Tibial nerve (tissue), 4 donors: ENCODE results near the gene RNF149. TPM values are rescaled to one million over a fixed set of nuclear protein-coding genes. Genes with fewer than 3 reads are reported as not detected.

ENCODE experiments used
- DNase-seq, 2 donors: peaks; one replicate each; pipeline ENCODE4 v3.0.0-alpha.2; 2019; ENCODE audit warnings: low spot score in 2 of 2
- H3K27ac ChIP-seq, 4 donors: fragments of 200-600 bp; sonication (generic) in 3 of 4; one replicate each; pipeline ENCODE4 v1.5.1; 2017 to 2019; ENCODE audit warnings: mild to moderate bottlenecking in 1 of 4
- H3K27me3 ChIP-seq, 2 donors: fragments of 200-600 bp; sonication (generic) in 1 of 2; one replicate each; pipeline versions ENCODE4 v1.5.1 to v1.6.0; 2017 to 2019
- H3K36me3 ChIP-seq, 3 donors: fragments of 200-600 bp; sonication (generic); one replicate each; pipeline ENCODE4 v1.5.1; 2018 to 2019
- H3K4me1 ChIP-seq, 4 donors: fragments of 200-600 bp; sonication (generic) in 3 of 4; one replicate each; pipeline ENCODE4 v1.5.1; 2017 to 2019
- H3K4me3 ChIP-seq, 4 donors: fragments of 200-600 bp; sonication (generic) in 3 of 4; one replicate each; pipeline ENCODE4 v1.5.1; 2017 to 2019; ENCODE audit warnings: mild to moderate bottlenecking in 1 of 4, moderate library complexity in 1 of 4
- H3K9me3 ChIP-seq, 4 donors: fragments of 200-600 bp; sonication (generic) in 3 of 4; one replicate each; pipeline ENCODE4 v1.5.1; 2017 to 2019
- EP300 ChIP-seq, 2 donors: sonication (generic); formaldehyde crosslinking; IDR thresholded peaks; one replicate each; pipeline ENCODE4 v1.6.1; 2017; ENCODE audit warnings: antibody characterized with exemption in 2 of 2, mild to moderate bottlenecking in 1 of 2
- POLR2A ChIP-seq, 2 donors: fragments of 450-650 bp; IDR thresholded peaks; one replicate each; pipeline ENCODE4 v1.6.1; 2017; ENCODE audit warnings: antibody characterized with exemption in 2 of 2, mild to moderate bottlenecking in 2 of 2, moderate library complexity in 2 of 2
- WGBS, 2 donors: methylation state at CpG; one replicate each; pipeline ENCODE4 v1.1.5; 2018; 5-methylcytosine and 5-hydroxymethylcytosine counted together
- total RNA-seq, 4 donors: library from RNA; depleted of rRNA; stranded (reverse); fragments of >200 nt; gene quantifications; one replicate each; pipeline ENCODE4 v1.1.0, GENCODE V29; 2016
- TF ChIP-seq, protein P1 (sequence below), 5 experiments: fragments of 200-600 bp in 3 of 5; fragments of 450-650 bp in 2 of 5; sonication (generic) in 3 of 5; IDR thresholded peaks; one replicate each; pipeline ENCODE4 v1.5.1; 2016 to 2019; ENCODE audit warnings: antibody characterized with exemption in 5 of 5, mild to moderate bottlenecking in 3 of 5, moderate library complexity in 2 of 5

Gene RNF149
- total RNA-seq, 4 donors from 2014 or later: 61.0 to 108 (median 67.3) TPM

GRCh38 chr2:101282980-101283379, 25.5 kb downstream of the RNF149 start:
- Histone ChIP-seq H3K36me3 (peaks cover 3 to 94% (median 11%) of the 10 kb centered on the region in 3 donors), H3K9me3 (no peaks in the 10 kb centered on the region)
- WGBS, 2 donors: 91 to 95% methylated on average over 3 of the region's 3 CpGs

GRCh38 chr2:101281482-101281881, 27.0 kb downstream of the RNF149 start:
- Histone ChIP-seq H3K27me3 (no peaks in the 10 kb centered on the region), H3K27ac (no peak overlapping the region), H3K4me3 (no peak overlapping the region), H3K9me3 (no peaks in the 10 kb centered on the region), H3K36me3 (peaks cover 3 to 93% (median 11%) of the 10 kb centered on the region in 3 donors), H3K4me1 (peaks cover 0 to 13% (median 0%) of the 10 kb centered on the region in 4 donors)
- no peak for TF ChIP-seq POLR2A (IDR thresholded peaks at IDR 0.05)
- TF ChIP-seq, protein P1, sequence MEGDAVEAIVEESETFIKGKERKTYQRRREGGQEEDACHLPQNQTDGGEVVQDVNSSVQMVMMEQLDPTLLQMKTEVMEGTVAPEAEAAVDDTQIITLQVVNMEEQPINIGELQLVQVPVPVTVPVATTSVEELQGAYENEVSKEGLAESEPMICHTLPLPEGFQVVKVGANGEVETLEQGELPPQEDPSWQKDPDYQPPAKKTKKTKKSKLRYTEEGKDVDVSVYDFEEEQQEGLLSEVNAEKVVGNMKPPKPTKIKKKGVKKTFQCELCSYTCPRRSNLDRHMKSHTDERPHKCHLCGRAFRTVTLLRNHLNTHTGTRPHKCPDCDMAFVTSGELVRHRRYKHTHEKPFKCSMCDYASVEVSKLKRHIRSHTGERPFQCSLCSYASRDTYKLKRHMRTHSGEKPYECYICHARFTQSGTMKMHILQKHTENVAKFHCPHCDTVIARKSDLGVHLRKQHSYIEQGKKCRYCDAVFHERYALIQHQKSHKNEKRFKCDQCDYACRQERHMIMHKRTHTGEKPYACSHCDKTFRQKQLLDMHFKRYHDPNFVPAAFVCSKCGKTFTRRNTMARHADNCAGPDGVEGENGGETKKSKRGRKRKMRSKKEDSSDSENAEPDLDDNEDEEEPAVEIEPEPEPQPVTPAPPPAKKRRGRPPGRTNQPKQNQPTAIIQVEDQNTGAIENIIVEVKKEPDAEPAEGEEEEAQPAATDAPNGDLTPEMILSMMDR (IDR thresholded peaks at IDR 0.05): no peak
- no peak for TF ChIP-seq EP300 (IDR thresholded peaks at IDR 0.05)
- WGBS, 2 donors: 95 to 99% methylated on average over 4 of the region's 4 CpGs
- no peak for DNase-seq

More at GRCh38 chr2:101282980-101283379, 25.5 kb downstream of the RNF149 start:
- Histone ChIP-seq H3K4me3 (no peak overlapping the region), H3K4me1 (peaks cover 0 to 13% (median 0%) of the 10 kb centered on the region in 4 donors), H3K27ac (no peak overlapping the region), H3K27me3 (no peaks in the 10 kb centered on the region)
- TF ChIP-seq POLR2A (IDR thresholded peaks at IDR 0.05) (no peak), EP300 (IDR thresholded peaks at IDR 0.05) (no peak)
- TF ChIP-seq, protein P1 (IDR thresholded peaks at IDR 0.05): no peak
- DNase-seq: no peak

- H3K27me3 ChIP-seq: no peaks in the 10 kb centered on the region
- WGBS, 2 donors: 72 to 75% methylated on average over 3 of the region's 3 CpGs
- no peaks in the 10 kb centered on the region for H3K9me3 ChIP-seq
- peaks cover 0 to 13% (median 0%) of the 10 kb centered on the region in 4 donors for H3K4me1 ChIP-seq
- TF ChIP-seq, protein P1 (IDR thresholded peaks at IDR 0.05): no peak
- no peak for TF ChIP-seq EP300 (IDR thresholded peaks at IDR 0.05)
- TF ChIP-seq POLR2A (IDR thresholded peaks at IDR 0.05): no peak
- H3K36me3 ChIP-seq: peaks cover under 1 to 77% (median 11%) of the 10 kb centered on the region in 3 donors
- no peak overlapping the region for H3K4me3 ChIP-seq
- H3K27ac ChIP-seq: no peak overlapping the region
- DNase-seq: no peak
Measured at GRCh38 chr2:101278925-101279324, 29.6 kb downstream of the RNF149 start.

- peaks cover 0 to 78% (median 0%) of the 10 kb centered on the region in 3 donors for H3K36me3 ChIP-seq
Measured at GRCh38 chr2:101277111-101277510, 31.4 kb downstream of the RNF149 start.

DNA sequence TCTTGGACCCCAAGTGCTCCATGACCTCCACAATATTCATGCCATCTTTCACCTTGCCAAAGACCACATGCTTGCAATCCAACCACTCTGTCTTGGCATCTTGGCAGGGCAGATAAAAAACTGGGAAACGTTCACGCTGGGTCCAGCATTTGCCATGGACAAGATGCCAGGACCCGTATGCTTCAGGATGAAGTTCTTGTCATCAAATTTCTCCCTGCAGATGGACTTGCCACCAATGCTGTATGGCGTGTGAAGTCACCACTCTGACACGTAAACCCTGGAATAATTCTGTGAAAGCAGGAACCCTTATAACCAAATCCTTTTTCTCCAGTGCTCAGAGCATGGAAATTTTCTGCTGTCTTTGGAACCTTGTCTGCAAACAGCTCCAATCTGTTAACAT, 34.4 kb downstream of the RNF149 start:
- Histone ChIP-seq H3K4me3 (no peak overlapping the region), H3K36me3 (peaks cover 0 to 78% (median 7%) of the 10 kb centered on the region in 3 donors), H3K9me3 (no peaks in the 10 kb centered on the region), H3K27me3 (no peaks in the 10 kb centered on the region), H3K27ac (no peak overlapping the region), H3K4me1 (peaks cover 0 to 4% (median 0%) of the 10 kb centered on the region in 4 donors)
- no peak for DNase-seq
- 89 to 91% methylated on average over 5 of the region's 5 CpGs for WGBS, 2 donors
- TF ChIP-seq, protein P1 (IDR thresholded peaks at IDR 0.05): no peak
- TF ChIP-seq POLR2A (IDR thresholded peaks at IDR 0.05) (no peak), EP300 (IDR thresholded peaks at IDR 0.05) (no peak)

More at GRCh38 chr2:101277111-101277510, 31.4 kb downstream of the RNF149 start:
- Histone ChIP-seq H3K4me1 (peaks cover 0 to 13% (median 0%) of the 10 kb centered on the region in 4 donors), H3K27ac (no peak overlapping the region), H3K27me3 (no peaks in the 10 kb centered on the region), H3K4me3 (no peak overlapping the region), H3K9me3 (no peaks in the 10 kb centered on the region)
- no peak for DNase-seq
- 71 to 73% methylated on average over 7 of the region's 7 CpGs for WGBS, 2 donors
- no peak for TF ChIP-seq POLR2A (IDR thresholded peaks at IDR 0.05)
- no peak for TF ChIP-seq EP300 (IDR thresholded peaks at IDR 0.05)
